Astrocyte (in vitro differentiated cells and primary cell): ENCODE results near the gene GPR89A. TPM values are rescaled to one million over a fixed set of nuclear protein-coding genes. Genes with fewer than 3 reads are reported as not detected.
"Not testable (repeated sequence)": the region's sequence is repeated elsewhere in the genome, so short reads cannot be mapped to it uniquely, and the experiment has no call there.

Experiments used
- DNase-seq: peaks from one replicate; pipeline ENCODE4 v3.0.0-alpha.2; 2010; ENCODE audit warnings: low read depth
- FAIRE-seq: peaks from 2 replicates; lab custom pipeline; 2011; peaks lifted over from hg19 to GRCh38; lab: Jason Lieb, UNC
- H2AFZ ChIP-seq: 2 replicates; pipeline ENCODE4 v1.6.0; 2012; ENCODE audit warnings: low read depth, low read length, inconsistent platforms
- H3K27ac ChIP-seq: 2 replicates; pipeline ENCODE4 v1.5.1; 2011; ENCODE audit warnings: low read depth, low read length, inconsistent platforms
- H3K27me3 ChIP-seq: 2 replicates; pipeline ENCODE4 v1.6.0; 2011; ENCODE audit warnings: low read length, inconsistent platforms; ENCODE audit not compliant: insufficient read depth
- H3K36me3 ChIP-seq: 2 replicates; pipeline ENCODE4 v1.5.1; 2011; ENCODE audit warnings: low read length, inconsistent platforms; ENCODE audit not compliant: insufficient read depth
- H3K4me1 ChIP-seq: 2 replicates; pipeline ENCODE4 v1.5.1; 2011; ENCODE audit warnings: low read length, inconsistent platforms; ENCODE audit not compliant: insufficient read depth
- H3K4me2 ChIP-seq: 2 replicates; pipeline ENCODE4 v1.6.0; 2012; ENCODE audit warnings: low read length, inconsistent platforms
- H3K4me3 ChIP-seq: 2 replicates; pipeline ENCODE4 v1.5.1; 2011; ENCODE audit warnings: low read depth, mild to moderate bottlenecking, low read length, inconsistent platforms; ENCODE audit not compliant: insufficient read depth
- H3K79me2 ChIP-seq: 2 replicates; pipeline ENCODE4 v1.6.0; 2012; ENCODE audit warnings: mild to moderate bottlenecking, low read length, inconsistent platforms; ENCODE audit not compliant: insufficient read depth
- H3K9ac ChIP-seq: 2 replicates; pipeline ENCODE4 v1.6.0; 2012; ENCODE audit warnings: mild to moderate bottlenecking, low read length, inconsistent platforms
- H3K9me3 ChIP-seq: 2 replicates; pipeline ENCODE4 v1.5.1; 2012; ENCODE audit warnings: low read depth, mild to moderate bottlenecking, low read length, inconsistent platforms; ENCODE audit not compliant: insufficient read depth
- H4K20me1 ChIP-seq: 2 replicates; pipeline ENCODE4 v1.6.0; 2012; ENCODE audit warnings: low read length, inconsistent platforms; ENCODE audit not compliant: insufficient read depth
- H3K27ac Mint-ChIP-seq: one replicate; pipeline ENCODE4 v1.8.0; 2021; ENCODE audit warnings: mild to moderate bottlenecking, mixed read lengths; ENCODE audit not compliant: unreplicated experiment
- H3K27me3 Mint-ChIP-seq: one replicate; pipeline ENCODE4 v1.8.0; 2021; ENCODE audit warnings: low read depth, mixed read lengths; ENCODE audit not compliant: unreplicated experiment
- H3K36me3 Mint-ChIP-seq: one replicate; pipeline ENCODE4 v1.8.0; 2021; ENCODE audit warnings: low read depth, mixed read lengths; ENCODE audit not compliant: unreplicated experiment
- H3K4me1 Mint-ChIP-seq: one replicate; pipeline ENCODE4 v1.8.0; 2021; ENCODE audit warnings: low read depth, mixed read lengths; ENCODE audit not compliant: unreplicated experiment
- H3K4me3 Mint-ChIP-seq: one replicate; pipeline ENCODE4 v1.8.0; 2021; ENCODE audit warnings: mild to moderate bottlenecking, moderate library complexity, mixed read lengths; ENCODE audit not compliant: unreplicated experiment
- H3K9me3 Mint-ChIP-seq: one replicate; pipeline ENCODE4 v1.8.0; 2021; ENCODE audit warnings: mild to moderate bottlenecking, mixed read lengths; ENCODE audit not compliant: unreplicated experiment
- CTCF ChIP-seq: IDR thresholded peaks from 2 replicates; pipeline ENCODE4 v1.5.1; 2011; ENCODE audit warnings: low read depth, mild to moderate bottlenecking, inconsistent platforms, low read length, moderate library complexity; ENCODE audit not compliant: insufficient read depth
- EZH2 ChIP-seq: IDR thresholded peaks from 2 replicates; pipeline ENCODE4 v1.6.1; 2012; ENCODE audit warnings: mild to moderate bottlenecking, low read length, inconsistent platforms; ENCODE audit not compliant: insufficient read depth
- total RNA-seq: library from RNA; stranded (reverse); gene quantifications from 2 replicates; pipeline ENCODE4 v1.2.1, GENCODE V29; 2021

Gene GPR89A
- total RNA-seq, 1 donor from 2014 or later = 19.1 TPM

GRCh38 chr1:145716641-145717345 lies 109.0 kb downstream of the GPR89A start:
- Histone ChIP-seq H4K20me1 (no peaks in the 10 kb centered on the region), H3K79me2 (no peaks in the 10 kb centered on the region), H3K36me3 (no peaks in the 10 kb centered on the region), H3K4me2 (no peak overlapping the region), H2AFZ (peak overlapping the region; percentile 32), H3K4me3 (no peak overlapping the region), H3K9ac (no peak overlapping the region), H3K27ac (no peak overlapping the region), H3K9me3 (no peaks in the 10 kb centered on the region), H3K4me1 (peaks cover 14% of the 10 kb centered on the region), H3K27me3 (no peaks in the 10 kb centered on the region)
- Mint-ChIP-seq H3K9me3 (no peaks in the 10 kb centered on the region), H3K4me3 (no peak overlapping the region), H3K4me1 (peaks cover 19% of the 10 kb centered on the region), H3K27me3 (peaks cover 4% of the 10 kb centered on the region), H3K36me3 (no peaks in the 10 kb centered on the region), H3K27ac (no peak overlapping the region)
- TF ChIP-seq CTCF (no peak), EZH2 (no peak)
- DNase-seq (no peak), FAIRE-seq (no peak)

GRCh38 chr1:145717833-145718232 lies 110.0 kb downstream of the GPR89A start:
- Mint-ChIP-seq H3K4me3 (no peak overlapping the region), H3K4me1 (peaks cover 19% of the 10 kb centered on the region), H3K27ac (no peak overlapping the region), H3K27me3 (peaks cover 4% of the 10 kb centered on the region), H3K36me3 (no peaks in the 10 kb centered on the region), H3K9me3 (no peaks in the 10 kb centered on the region)
- Histone ChIP-seq H3K9me3 (no peaks in the 10 kb centered on the region), H2AFZ (no peak overlapping the region), H3K79me2 (no peaks in the 10 kb centered on the region), H3K9ac (no peak overlapping the region), H3K36me3 (no peaks in the 10 kb centered on the region), H3K4me1 (peaks cover 14% of the 10 kb centered on the region), H3K4me3 (no peak overlapping the region), H4K20me1 (no peaks in the 10 kb centered on the region), H3K27me3 (no peaks in the 10 kb centered on the region), H3K4me2 (no peak overlapping the region), H3K27ac (no peak overlapping the region)
- no peak for FAIRE-seq
- TF ChIP-seq EZH2 (no peak), CTCF (no peak)
- DNase-seq = no peak

- H3K4me3 Mint-ChIP-seq, H3K9me3 Mint-ChIP-seq, H3K36me3 ChIP-seq, H3K36me3 Mint-ChIP-seq, H3K27me3 ChIP-seq, H3K4me3 ChIP-seq, H3K27me3 Mint-ChIP-seq, H3K9me3 ChIP-seq, H3K9ac ChIP-seq, H3K4me2 ChIP-seq, H3K79me2 ChIP-seq, H3K27ac Mint-ChIP-seq, H2AFZ ChIP-seq, H4K20me1 ChIP-seq, DNase-seq, FAIRE-seq, H3K27ac ChIP-seq: not testable (repeated sequence)
- peaks cover 14% of the 10 kb centered on the region for H3K4me1 ChIP-seq
- peaks cover 19% of the 10 kb centered on the region for H3K4me1 Mint-ChIP-seq
These were observed 110.7 kb downstream of the GPR89A start for GRCh38 chr1:145718465-145718864.
